Measurements from ENCODE around the gene PDHB.
"Not testable (repeated sequence)": the region's sequence is repeated elsewhere in the genome, so short reads cannot be mapped to it uniquely, and the experiment has no call there.

The PDHB gene

DNA sequence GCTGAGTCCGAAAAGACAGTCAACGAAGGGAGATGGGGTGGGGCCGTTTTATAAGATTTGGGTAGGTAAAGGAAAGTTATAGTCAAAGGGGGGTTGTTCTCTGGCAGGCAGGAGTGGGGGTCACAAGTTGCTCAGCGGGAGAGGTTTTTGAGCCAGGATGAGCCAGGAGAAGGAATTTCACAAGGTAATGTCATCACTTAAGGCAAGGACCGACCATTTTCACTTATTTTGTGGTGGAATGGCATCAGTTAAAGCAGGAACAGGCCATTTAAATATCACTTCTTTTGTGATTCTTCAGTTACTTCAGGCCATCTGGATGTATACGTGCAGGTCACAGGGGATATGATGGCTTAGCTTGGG, 7.3 kb upstream of the PDHB start:
- in situ Hi-C loops (cut with MboI; ENCODE audit: low sequenced_read_pairs): not testable (repeated sequence)

DNA sequence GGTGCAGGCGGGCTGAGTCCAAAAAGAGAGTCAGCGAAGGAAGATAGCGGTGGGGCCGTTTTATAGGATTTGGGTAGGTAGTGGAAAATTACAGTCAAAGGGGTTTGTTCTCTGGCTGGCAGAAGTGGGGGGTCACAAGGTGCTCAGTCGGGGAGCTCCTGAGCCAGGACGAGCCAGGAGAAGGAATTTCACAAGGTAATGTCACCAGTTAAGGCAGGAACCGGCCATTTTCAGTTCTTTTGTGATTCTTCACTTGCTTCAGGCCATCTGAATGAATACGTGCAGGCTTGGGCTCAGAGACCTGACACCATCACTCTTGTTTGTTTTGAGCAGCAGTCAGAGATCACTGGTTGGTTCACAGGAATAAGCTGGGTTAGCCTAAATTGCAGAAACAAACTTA, 3.6 kb upstream of the PDHB start:
- in situ Hi-C loops (cut with MboI; ENCODE audit: low sequenced_read_pairs): not testable (repeated sequence)

DNA sequence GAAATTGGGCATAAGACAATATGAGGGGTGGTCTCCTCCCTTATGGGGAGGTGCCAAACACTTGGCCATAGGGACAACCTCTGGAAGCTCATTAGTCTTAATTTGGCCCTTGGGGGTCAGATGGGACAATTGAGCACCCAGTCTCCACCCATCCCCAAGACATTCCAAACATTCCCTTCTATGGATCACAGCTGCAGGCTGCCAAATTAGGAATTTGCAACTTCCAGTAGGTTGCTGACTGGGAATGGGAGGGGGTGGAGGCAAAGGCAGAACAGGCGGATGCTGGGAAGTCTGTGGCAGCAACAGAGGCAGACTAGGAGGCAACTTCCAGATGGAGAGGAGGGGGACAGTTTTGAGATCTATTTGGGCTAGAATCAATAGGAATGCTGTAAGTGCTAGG, 1.4 kb upstream of the PDHB start:
- in situ Hi-C loops (cut with MboI; ENCODE audit: low sequenced_read_pairs): no loop called here

- in situ Hi-C loops (cut with MboI; ENCODE audit: low sequenced_read_pairs): no loop called here
Measured at GRCh38 chr3:58434511-58434910, 879 bp upstream of the PDHB start.

GRCh38 chr3:58434168-58434504, 504 bp upstream of the PDHB start:
- in situ Hi-C loops (cut with MboI; ENCODE audit: low sequenced_read_pairs): no loop called here

- in situ Hi-C loops (cut with MboI; ENCODE audit: low sequenced_read_pairs): no loop called here
Measured at GRCh38 chr3:58432905-58433304, 727 bp downstream of the PDHB start.

GRCh38 chr3:58429657-58430056, 4.0 kb downstream of the PDHB start:
- in situ Hi-C loops (cut with MboI; ENCODE audit: low sequenced_read_pairs): no loop called here

DNA sequence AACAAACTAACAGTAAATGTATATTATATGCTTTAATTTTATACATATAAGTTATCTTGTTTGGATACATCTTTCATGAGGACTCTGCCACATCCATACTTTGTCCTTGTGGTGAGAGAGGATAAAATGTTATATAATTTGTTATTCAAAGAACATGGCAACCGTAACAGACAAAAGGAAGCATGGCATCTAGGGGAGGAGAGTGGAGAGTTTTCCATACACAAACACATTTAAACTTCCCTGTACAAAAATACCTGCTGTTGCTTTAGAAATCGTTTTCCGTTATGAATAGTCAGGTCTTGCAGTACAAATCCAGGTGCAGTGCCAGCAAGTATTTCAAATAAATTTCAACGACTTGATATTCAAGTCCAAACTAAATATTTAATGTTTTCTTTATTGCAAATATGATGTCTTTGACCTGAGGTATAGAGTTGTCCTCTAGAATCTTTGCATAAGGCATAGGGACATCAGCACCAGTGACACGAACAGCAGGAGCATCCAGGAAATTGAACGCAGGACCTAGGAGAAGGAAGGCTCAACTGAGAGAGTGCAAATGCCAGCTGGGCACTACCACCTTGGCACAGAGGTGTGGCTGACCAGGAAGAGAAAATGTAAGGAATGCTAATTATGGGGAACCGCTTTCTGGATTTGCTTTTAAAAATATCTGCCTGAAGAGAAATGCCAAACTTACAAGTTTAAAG, 5.8 kb downstream of the PDHB start:
- in situ Hi-C loops (cut with MboI; ENCODE audit: low sequenced_read_pairs): no loop called here

DNA sequence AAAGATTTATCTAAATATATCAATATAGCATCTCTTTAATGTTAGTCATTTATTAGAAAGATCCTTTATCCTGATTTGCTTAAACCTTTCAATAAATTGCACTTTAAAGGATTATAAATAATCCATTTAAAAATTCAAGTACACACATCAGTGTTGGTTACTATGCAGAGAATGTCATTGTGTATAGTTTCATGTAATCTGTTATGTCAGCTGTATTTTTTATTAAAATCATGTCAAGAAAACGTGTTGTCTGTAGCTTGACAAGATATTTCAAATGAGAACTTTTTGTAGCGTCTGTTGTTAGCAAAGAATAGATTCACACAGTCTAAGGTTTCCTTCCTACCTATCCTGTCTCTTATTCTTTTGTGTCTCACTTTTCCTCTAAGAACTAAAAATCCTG, 7.8 kb downstream of the PDHB start:
- in situ Hi-C loops (cut with MboI; ENCODE audit: low sequenced_read_pairs): no loop called here

DNA sequence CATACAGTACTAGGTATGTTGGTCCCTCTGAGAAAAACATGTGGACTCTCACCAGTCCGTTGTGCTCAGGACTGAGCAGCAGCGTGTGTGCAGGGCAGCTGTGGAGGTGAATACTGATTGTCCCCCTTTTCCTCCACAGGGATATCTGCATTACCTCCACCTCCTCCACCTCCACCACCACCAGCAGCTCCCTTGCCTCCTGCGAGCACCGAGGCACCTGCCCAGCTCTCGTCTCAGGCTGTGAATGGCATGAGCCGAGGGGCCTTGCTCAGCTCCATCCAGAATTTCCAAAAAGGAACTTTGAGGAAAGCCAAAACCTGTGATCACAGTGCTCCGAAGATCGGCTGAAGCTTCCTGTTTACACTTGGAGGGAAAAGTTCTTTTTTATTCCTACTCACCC, 9.0 kb downstream of the PDHB start:
- in situ Hi-C loops (cut with MboI; ENCODE audit: low sequenced_read_pairs): no loop called here

- in situ Hi-C loops (cut with MboI; ENCODE audit: low sequenced_read_pairs): no loop called here
Measured at GRCh38 chr3:58422756-58423325, 10.8 kb downstream of the PDHB start.

DNA sequence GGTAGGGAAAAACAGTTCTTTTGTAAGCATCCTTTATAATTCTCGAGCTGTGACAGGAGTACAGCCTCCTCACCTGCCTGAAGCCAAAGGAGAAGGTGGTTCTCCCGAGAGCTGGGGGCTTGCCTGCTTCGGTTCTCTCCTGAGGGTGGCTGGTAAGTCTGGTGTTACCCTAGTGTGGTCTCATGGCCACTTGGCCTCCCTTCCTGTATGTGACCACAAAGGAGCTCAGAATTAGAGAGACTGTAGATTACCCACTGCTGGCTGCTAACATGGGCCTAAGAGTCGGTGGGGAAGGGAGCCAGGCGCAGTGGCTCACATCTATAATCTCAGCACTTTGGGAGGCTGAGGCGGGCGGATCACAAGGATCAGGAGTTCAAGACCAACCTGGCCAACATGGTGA, 12.6 kb downstream of the PDHB start:
- in situ Hi-C loops (cut with MboI; ENCODE audit: low sequenced_read_pairs): no loop called here

DNA sequence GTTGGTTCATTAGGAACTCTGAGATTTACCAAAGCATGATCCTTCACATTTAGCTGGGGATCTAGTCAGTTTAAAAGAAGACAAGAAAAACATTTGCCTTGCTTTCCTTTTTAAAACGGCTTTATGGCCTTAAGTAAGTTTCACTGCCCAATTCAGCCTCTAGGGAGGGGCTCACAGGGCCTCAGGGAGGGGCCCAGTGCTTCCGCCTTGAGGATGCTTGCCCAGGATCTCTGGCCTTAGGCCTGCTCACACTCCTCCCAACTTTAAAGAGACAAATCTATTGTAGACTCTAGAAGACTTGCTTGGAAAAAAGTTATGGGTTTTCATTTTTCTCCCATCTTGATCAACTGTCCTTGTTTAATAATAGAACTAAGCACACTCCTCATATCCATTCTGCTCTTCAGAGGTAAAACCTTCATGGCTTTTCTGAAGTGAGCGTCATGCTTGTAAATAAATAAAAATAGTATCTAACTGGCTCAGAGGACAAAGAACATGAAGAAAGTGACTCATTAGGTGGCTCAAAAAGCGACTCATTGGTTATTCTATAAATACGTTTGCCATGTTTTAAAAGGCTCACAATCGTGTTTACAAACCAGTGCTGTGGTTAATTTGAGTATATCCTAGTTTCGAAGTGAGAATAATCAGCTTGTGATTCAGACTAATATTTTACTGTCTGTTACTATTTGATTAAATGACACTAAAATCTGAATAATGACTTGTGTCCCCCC, 13.7 kb downstream of the PDHB start:
- in situ Hi-C loops (cut with MboI; ENCODE audit: low sequenced_read_pairs): loop anchor here (10.0 kb wide), 1 partner anchor 95 kb away; no protein-coding TSS in a partner anchor

DNA sequence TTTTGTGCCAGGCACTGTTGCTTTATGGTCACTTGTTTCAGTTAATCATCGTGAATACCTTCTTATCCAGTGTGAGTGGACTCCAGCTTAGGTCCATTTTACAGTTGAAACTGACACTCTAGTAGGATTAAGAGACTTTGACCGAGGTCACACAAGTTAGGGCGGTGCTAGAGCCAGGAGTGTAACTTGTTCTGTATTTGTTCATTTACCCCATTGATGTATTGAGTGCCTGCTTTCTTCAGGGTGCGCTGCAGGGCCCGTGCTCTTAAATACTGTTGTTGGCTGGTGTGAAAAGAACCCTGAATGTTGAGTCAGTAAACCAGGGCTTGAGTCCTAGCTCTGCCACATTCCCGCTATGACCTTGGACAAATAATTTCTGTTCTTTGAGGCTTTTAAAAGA, 15.4 kb downstream of the PDHB start:
- in situ Hi-C loops (cut with MboI; ENCODE audit: low sequenced_read_pairs): loop anchor here (10.0 kb wide), 1 partner anchor 93 kb away; no protein-coding TSS in a partner anchor

DNA sequence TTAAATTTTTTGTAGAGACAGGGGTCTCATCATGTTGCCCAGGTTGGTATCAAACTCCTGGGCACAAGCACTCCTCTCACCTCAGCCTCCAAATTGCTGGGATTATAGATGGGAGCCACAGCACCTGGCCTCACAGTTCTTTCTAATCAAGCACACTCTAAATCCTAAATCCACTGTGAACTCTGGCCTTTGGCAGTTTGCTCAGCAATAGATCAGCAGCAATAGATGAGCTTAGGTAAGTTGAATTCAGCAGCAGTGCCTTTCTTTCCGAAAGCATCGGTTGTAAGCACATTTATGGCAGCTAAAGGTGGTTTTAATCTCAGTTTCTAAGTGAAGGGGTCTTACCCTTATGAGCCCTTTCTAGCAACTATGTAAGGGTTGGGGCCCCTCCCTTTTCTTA, 16.6 kb downstream of the PDHB start:
- in situ Hi-C loops (cut with MboI; ENCODE audit: low sequenced_read_pairs): loop anchor here (10.0 kb wide), 1 partner anchor 92 kb away; no protein-coding TSS in a partner anchor

- in situ Hi-C loops (cut with MboI; ENCODE audit: low sequenced_read_pairs): loop anchor here (10.0 kb wide), 1 partner anchor 91 kb away; no protein-coding TSS in a partner anchor
Measured at GRCh38 chr3:58416191-58416590, 17.4 kb downstream of the PDHB start.

DNA sequence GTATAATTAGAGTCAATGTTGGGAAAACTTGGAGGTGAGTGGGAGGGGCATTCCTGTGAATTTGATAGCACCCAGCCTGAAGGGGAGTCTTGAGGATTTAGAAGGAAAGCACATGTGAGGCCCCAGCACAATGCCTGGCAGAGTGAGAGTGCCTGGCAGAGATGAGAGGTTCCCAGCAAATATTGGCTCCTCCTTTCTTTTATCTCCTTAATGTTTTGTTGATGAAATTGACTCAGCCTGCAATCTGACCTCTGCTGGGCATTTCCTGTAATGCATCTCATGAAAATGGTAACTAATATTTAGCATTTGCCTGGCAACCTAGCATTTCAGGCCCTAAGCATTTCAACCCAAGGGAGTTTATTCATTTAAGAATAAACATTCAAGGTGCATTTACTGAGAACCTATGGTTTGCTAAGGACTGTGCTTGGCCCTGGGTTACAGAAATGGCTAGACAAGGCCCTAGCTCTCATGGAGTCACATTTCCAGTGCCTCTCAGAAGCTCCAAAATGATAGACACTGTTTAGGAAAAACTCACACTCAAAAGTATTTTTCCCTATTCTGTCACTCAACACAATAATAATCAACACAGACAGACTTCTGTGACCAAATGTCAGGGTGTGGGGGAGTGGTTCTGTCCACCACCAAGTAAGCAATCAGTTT, 19.0 kb downstream of the PDHB start:
- in situ Hi-C loops (cut with MboI; ENCODE audit: low sequenced_read_pairs): loop anchor here (10.0 kb wide), 1 partner anchor 90 kb away; no protein-coding TSS in a partner anchor

DNA sequence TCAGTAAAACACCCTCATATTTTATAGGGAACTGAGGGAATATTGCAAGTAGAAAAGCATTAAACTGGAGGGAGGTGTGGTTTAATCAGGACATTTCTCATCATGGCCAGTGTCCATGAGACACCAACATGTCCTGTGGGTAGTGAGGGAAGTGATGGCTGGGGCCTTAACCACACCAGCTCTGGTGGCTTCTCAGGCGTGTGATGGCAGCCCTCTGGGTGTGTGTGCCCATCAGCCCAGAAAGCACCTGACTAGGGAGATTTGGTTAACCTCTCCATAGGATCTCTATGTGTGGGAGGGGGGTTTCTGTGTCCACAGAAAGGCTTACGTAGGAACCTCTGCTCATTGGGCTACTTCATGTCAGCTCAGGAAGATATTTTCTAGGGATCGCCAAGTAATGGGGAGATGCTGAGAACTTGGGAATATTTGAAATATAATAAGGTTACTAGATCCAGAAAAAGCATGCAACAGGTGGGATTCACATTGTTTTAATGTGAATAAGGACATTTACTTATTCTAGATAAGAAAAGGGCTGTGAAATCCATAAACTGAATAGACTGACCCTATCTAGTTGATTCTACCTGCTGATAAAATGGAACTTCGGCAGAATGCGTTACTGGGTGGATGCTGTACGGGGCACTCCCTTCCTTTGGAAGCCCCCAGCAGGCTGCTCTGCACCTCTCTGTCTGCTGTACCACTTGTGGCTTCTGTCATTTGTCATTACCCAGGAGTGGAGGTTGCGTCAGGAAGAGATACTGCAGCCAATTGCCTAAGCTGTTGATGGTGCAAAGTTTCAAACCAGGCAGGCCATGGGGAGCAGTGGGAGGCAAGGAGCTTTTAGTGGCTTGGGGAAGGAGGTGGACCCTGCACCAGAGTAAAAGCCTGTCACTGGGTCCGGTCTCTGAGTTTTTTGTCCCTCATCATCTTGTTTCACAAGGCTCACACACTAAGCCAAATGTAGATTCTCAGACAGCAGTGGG, 21.5 kb downstream of the PDHB start:
- in situ Hi-C loops (cut with MboI; ENCODE audit: low sequenced_read_pairs): loop anchor here (10.0 kb wide), 1 partner anchor 87 kb away; no protein-coding TSS in a partner anchor

DNA sequence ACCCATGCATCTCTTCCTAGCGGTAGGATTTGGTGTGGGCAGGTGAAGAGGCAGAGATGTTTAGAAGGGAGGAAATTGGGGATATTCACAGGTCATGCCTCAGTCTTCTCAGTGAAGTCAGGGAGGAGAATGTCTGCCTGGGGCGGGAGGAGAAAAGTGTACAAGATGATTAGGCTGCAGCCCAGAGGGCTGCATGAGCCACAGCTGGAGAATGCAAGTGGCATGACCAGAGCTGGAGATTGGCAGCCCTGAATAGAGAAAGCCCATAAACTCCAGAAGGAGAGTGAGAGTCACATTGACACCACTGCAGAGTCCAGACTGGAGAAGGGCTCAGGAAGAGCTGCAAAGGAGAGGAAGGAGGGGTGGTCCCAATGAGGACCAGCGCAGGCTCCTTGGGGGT, 22.6 kb downstream of the PDHB start:
- in situ Hi-C loops (cut with MboI; ENCODE audit: low sequenced_read_pairs): loop anchor here (10.0 kb wide), 1 partner anchor 86 kb away; no protein-coding TSS in a partner anchor

DNA sequence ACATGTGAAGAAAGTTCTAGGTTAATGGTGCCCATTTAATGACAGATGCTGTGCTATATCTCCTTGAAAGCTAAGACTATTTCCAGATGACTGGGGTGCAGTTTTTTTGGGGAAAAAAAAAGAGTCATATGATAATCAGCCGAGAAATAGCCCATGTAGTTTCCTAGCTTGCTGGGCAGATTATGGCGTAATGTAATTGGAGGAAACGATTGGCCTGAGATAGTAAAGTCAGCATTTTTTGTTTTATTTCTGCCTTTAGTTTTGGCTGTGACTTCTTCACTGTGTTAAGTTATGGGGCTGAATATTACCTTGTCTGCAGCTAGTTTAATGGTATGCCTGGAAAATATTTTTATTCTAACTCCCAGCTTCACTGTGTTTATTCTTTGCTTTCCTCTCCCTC, 24.0 kb downstream of the PDHB start:
- in situ Hi-C loops (cut with MboI; ENCODE audit: low sequenced_read_pairs): loop anchor here (10.0 kb wide), 1 partner anchor 85 kb away; no protein-coding TSS in a partner anchor

Measured in HL-60/S4 treated with retinoic acid at 250 ng/mL for 4 days and 3 days (cell line).